K562 (cell line): ENCODE results near the gene CORO6. TPM values are rescaled to one million over a fixed set of nuclear protein-coding genes. Genes with fewer than 3 reads are reported as not detected.

Source experiments
- ATAC-seq: fragments of 200-7000 bp; cut with Tn5 transposase; 3 replicates; pipeline ENCODE4 v1.9.1; 2020; ENCODE audit warnings: moderate library complexity
- BruUV-seq: library from RNA; stranded (reverse); fragments of 400-500 nt; replicated peaks from 2 replicates; lab custom pipeline; 2021; lab: Mats Ljungman, UMichigan
- CTCF ChIA-PET: fragments of 300-600 bp; formaldehyde crosslinking; extraction: SDS; loops from one replicate; lab custom pipeline; 2021; ENCODE audit warnings: low intra/inter-chr PET ratio; lab: Yijun Ruan, JAX
- POLR2A ChIA-PET: fragments of 300-600, 350-650 bp; sonication (Branson Sonifier 250); formaldehyde crosslinking; extraction: SDS; loops from one replicate; lab custom pipeline; 2021; ENCODE audit warnings: antibody characterized with exemption, inconsistent platforms; lab: Yijun Ruan, JAX
- DNase-seq, 4 experiments: peaks; one replicate each; pipeline versions ENCODE4 v3.0.0 to v3.0.0-alpha.2; 2011 to 2018; ENCODE audit warnings: low spot score in 3 of 4, mixed read lengths in 3 of 4; ENCODE audit errors: extremely low read depth in 1 of 4
- FAIRE-seq: peaks from 2 replicates; lab custom pipeline; 2011; peaks lifted over from hg19 to GRCh38; lab: Jason Lieb, UNC
- H2AFZ ChIP-seq: 2 replicates; pipeline ENCODE4 v1.6.0; 2011; ENCODE audit warnings: low read depth, low read length, control low read depth, inconsistent platforms
- H3K27ac ChIP-seq: fragments of 200-600 bp; 3 replicates; pipeline ENCODE4 v1.8.0; 2011; ENCODE audit warnings: low read depth, mild to moderate bottlenecking, control low read depth, inconsistent platforms, low read length, moderate library complexity, mixed read lengths; ENCODE audit errors: extremely low read depth
- H3K27me3 ChIP-seq, 2 experiments: fragments of 300-600 bp in 1 of 2; 2 replicates in 1 of 2; 3 replicates in 1 of 2; pipeline versions ENCODE4 v1.6.0 to v1.8.0; 2011; ENCODE audit warnings: inconsistent platforms in 2 of 2, low read length in 2 of 2, mild to moderate bottlenecking in 1 of 2, mixed read lengths in 1 of 2, moderate library complexity in 1 of 2; ENCODE audit not compliant: control insufficient read depth in 2 of 2, insufficient read depth in 2 of 2
- H3K36me3 ChIP-seq: fragments of 300-600 bp; 3 replicates; pipeline ENCODE4 v1.8.0; 2011; ENCODE audit warnings: mild to moderate bottlenecking, low read length, inconsistent platforms; ENCODE audit not compliant: control insufficient read depth, insufficient read depth
- H3K4me1 ChIP-seq, 2 experiments: fragments of 200-600 bp in 1 of 2; replicated peaks in 1 of 2; 2 replicates in 1 of 2; 3 replicates in 1 of 2; pipeline versions ENCODE4 v1.5.1 to v1.8.0; 2011; ENCODE audit warnings: inconsistent platforms in 2 of 2, low read length in 2 of 2, mild to moderate bottlenecking in 1 of 2, mixed read lengths in 1 of 2, moderate library complexity in 1 of 2; ENCODE audit not compliant: control insufficient read depth in 2 of 2, insufficient read depth in 2 of 2
- H3K4me2 ChIP-seq: 2 replicates; pipeline ENCODE4 v1.6.1; 2011; ENCODE audit warnings: low read length, control low read depth, inconsistent platforms, mixed read lengths; ENCODE audit not compliant: insufficient read depth
- H3K4me3 ChIP-seq: fragments of 200-600 bp; sonication (generic), shearing (Covaris generic); 2 replicates; pipeline ENCODE4 v1.5.1; 2016; ENCODE audit warnings: control low read depth, inconsistent platforms
- H3K79me2 ChIP-seq: fragments of 200-600 bp; 3 replicates; pipeline ENCODE4 v1.8.0; 2011; ENCODE audit warnings: low read length, inconsistent platforms; ENCODE audit not compliant: control insufficient read depth, insufficient read depth
- H3K9ac ChIP-seq, 2 experiments: 2 replicates each; pipeline versions ENCODE4 v1.6.0 to v1.6.1; 2011; ENCODE audit warnings: low read depth in 2 of 2, low read length in 2 of 2, control low read depth in 1 of 2, inconsistent platforms in 1 of 2, mild to moderate bottlenecking in 1 of 2, mixed read lengths in 1 of 2; ENCODE audit not compliant: insufficient read depth in 1 of 2
- H3K9me1 ChIP-seq: one replicate; pipeline ENCODE4 v1.6.0; 2011; ENCODE audit warnings: inconsistent platforms, mild to moderate bottlenecking, low read length, moderate library complexity; ENCODE audit not compliant: control insufficient read depth, insufficient read depth
- H3K9me3 ChIP-seq: replicated peaks from 2 replicates; pipeline ENCODE4 v1.5.1; 2011; ENCODE audit warnings: low read depth, low read length, inconsistent platforms; ENCODE audit not compliant: control insufficient read depth, insufficient read depth
- H4K20me1 ChIP-seq: replicated peaks from 2 replicates; pipeline ENCODE4 v1.6.1; 2011; ENCODE audit warnings: low read length, inconsistent platforms, mixed read lengths; ENCODE audit not compliant: control insufficient read depth, insufficient read depth
- NFIC ChIP-seq: fragments of 450-650 bp; IDR thresholded peaks from 2 replicates; pipeline ENCODE4 v1.6.1; 2017; ENCODE audit warnings: mild to moderate bottlenecking, inconsistent platforms
- RBM25 ChIP-seq: fragments of 200-400 bp; formaldehyde crosslinking; IDR thresholded peaks from 2 replicates; pipeline ENCODE4 v1.6.1; 2018; ENCODE audit warnings: low read length, low read depth, moderate library complexity; ENCODE audit not compliant: severe bottlenecking
- SRSF1 ChIP-seq: fragments of 200-400 bp; formaldehyde crosslinking; IDR thresholded peaks from 2 replicates; pipeline ENCODE4 v1.6.1; 2017; ENCODE audit warnings: mild to moderate bottlenecking, low read depth, low read length, moderate library complexity
- TAL1 ChIP-seq: fragments of 450-650 bp; IDR thresholded peaks from 2 replicates; pipeline ENCODE4 v1.6.1; 2016; ENCODE audit warnings: mild to moderate bottlenecking
- THAP7 ChIP-seq: fragments of 250-450 bp; sonication (Bioruptor Pico); IDR thresholded peaks from 2 replicates; pipeline ENCODE4 v1.5.0; 2021
- ZBTB7A ChIP-seq: IDR thresholded peaks from 2 replicates; pipeline ENCODE4 v1.6.1; 2011; ENCODE audit warnings: low read depth, mild to moderate bottlenecking, low read length, moderate library complexity, borderline replicate concordance; ENCODE audit not compliant: control insufficient read depth
- ZNF263 ChIP-seq: sonication (generic); formaldehyde crosslinking; IDR thresholded peaks from 2 replicates; pipeline ENCODE4 v1.8.0; 2022; ENCODE audit warnings: mild to moderate bottlenecking, missing genetic modification reagents, borderline replicate concordance
- ZNF592 ChIP-seq: fragments of 450-650 bp; IDR thresholded peaks from 2 replicates; pipeline ENCODE4 v1.6.1; 2017; ENCODE audit warnings: antibody characterized with exemption, mild to moderate bottlenecking
- whole genome bisulfite sequencing: fragments of 100-300 bp; shearing (Covaris generic); methylation state at CpG from one replicate; pipeline ENCODE4 v1.1.6; 2016; ENCODE audit warnings: low coverage, mixed read lengths; ENCODE audit not compliant: insufficient coverage; ENCODE audit errors: missing lambda C conversion rate; 5-methylcytosine and 5-hydroxymethylcytosine counted together
- in situ Hi-C: fragments of 300-500 bp; cut with MboI; formaldehyde crosslinking; loops from 4 replicates; pipeline ENCODE4 v1.15.0; 2018; ENCODE audit warnings: inconsistent platforms, mixed read lengths
- intact Hi-C: fragments of 100-400 bp; cut with micrococcal nuclease; formaldehyde crosslinking; loops from 2 replicates; pipeline ENCODE4 v1.14.2; 2022
- polyA plus RNA-seq, 8 experiments: library from polyadenylated mRNA; depleted of rRNA in 4 of 8; stranded (reverse) in 5 of 8; unstranded in 3 of 8; fragments of >200 nt; fragmentation: Nextera tagmentation in 2 of 8; fragmentation: Illumina TruSeq in 1 of 8; extraction: Ambion mirVana in 2 of 8; extraction: Trizol in 1 of 8; gene quantifications; 2 replicates each; pipeline versions ENCODE4 v1.2.1 to v1.2.3, GENCODE V29; 2011 to 2014; ENCODE audit warnings: inconsistent platforms in 1 of 8, missing spikeins in 1 of 8
- total RNA-seq, 7 experiments: library from RNA; depleted of rRNA in 6 of 7; stranded (reverse); fragments of >200 nt in 6 of 7; fragmentation: Illumina TruSeq in 2 of 7; extraction: Trizol in 2 of 7; gene quantifications; 2 replicates each; pipeline versions ENCODE4 v1.2.1 to v1.2.3, GENCODE V29; 2011 to 2021; ENCODE audit warnings: low replicate concordance in 1 of 7

The CORO6 gene
- total and polyA plus RNA-seq, 9 of the 15 experiments (the other 6 are each of a cell fraction or from before 2014, with no cell fraction given): 0.04 to 11.9 (median 2.4) TPM

- TF ChIP-seq SRSF1: no peak
- TF ChIP-seq NFIC: peak; percentile 90
- TF ChIP-seq TAL1: no peak
- ChIA-PET CTCF (no interaction called here), POLR2A (interaction anchor here (0.7 to 1.2 kb wide), 2 partner anchors 18 to 474 kb away, joined by 3 to 5 read pairs; no protein-coding TSS in a partner anchor)
- no TSS peak for BruUV-seq
- Histone ChIP-seq H3K9me3 (no peaks in the 10 kb centered on the region), H3K9ac (peak overlapping the region in 1 of 2 experiments; percentile 97; a peak in 1 of 4 replicates), H3K4me3 (0 out of 2 replicates have a peak overlapping the region, but pooled peaks have one; percentile 63), H2AFZ (no peak overlapping the region), H3K36me3 (no peaks in the 10 kb centered on the region), H3K4me1 (peaks cover 22 to 48% of the 10 kb centered on the region in 2 experiments), H4K20me1 (no peaks in the 10 kb centered on the region; the same call in 1 of the 2 replicates), H3K27me3 (no peaks in the 10 kb centered on the region), H3K79me2 (no peaks in the 10 kb centered on the region), H3K9me1 (no peaks in the 10 kb centered on the region), H3K27ac (no peak overlapping the region), H3K4me2 (peak overlapping the region; percentile 89; the same call in 1 of the 2 replicates)
- intact Hi-C loops (no loop called here), in situ Hi-C loops (no loop called here)
- FAIRE-seq (peak; percentile 46), ATAC-seq (no peak), DNase-seq (peak in 1 of 4 experiments; percentile 36)
- whole genome bisulfite sequencing: 37% methylated on average over 8 of the region's 8 CpGs
Observed at GRCh38 chr17:29621751-29622194, 939 bp downstream of the CORO6 start.

- no peak overlapping the region for H3K4me3 ChIP-seq
- CTCF ChIA-PET: no interaction called here
- WGBS: 82% methylated on average over 12 of the region's 12 CpGs
- BruUV-seq: no TSS peak
- POLR2A ChIA-PET: interaction anchor here (0.6 to 1.2 kb wide), 3 partner anchors 19 to 473 kb away, joined by 3 to 5 read pairs (median 3); no protein-coding TSS in a partner anchor
- intact Hi-C loops (no loop called here), in situ Hi-C loops (no loop called here)
- H3K4me2 ChIP-seq: no peak overlapping the region
- H2AFZ ChIP-seq: no peak overlapping the region
- no peaks in the 10 kb centered on the region for H3K9me1 ChIP-seq
- peaks cover 27 to 56% of the 10 kb centered on the region in 2 experiments for H3K4me1 ChIP-seq
- H3K9ac ChIP-seq: peak overlapping the region in 1 of 2 experiments; percentile 41; a peak in 2 of 4 replicates
- H3K9me3 ChIP-seq: no peaks in the 10 kb centered on the region
- no peaks in the 10 kb centered on the region for H3K27me3 ChIP-seq
- FAIRE-seq: no peak
- no peaks in the 10 kb centered on the region for H3K36me3 ChIP-seq
- no peak for DNase-seq
- no peak for ATAC-seq
- H3K79me2 ChIP-seq: no peaks in the 10 kb centered on the region
- H4K20me1 ChIP-seq: no peaks in the 10 kb centered on the region; the same call in 1 of the 2 replicates
- H3K27ac ChIP-seq: no peak overlapping the region
- TF ChIP-seq ZBTB7A (no peak), THAP7 (no peak), ZNF263 (CRISPR knock-in tag) (no peak), RBM25 (no peak), ZNF592 (no peak)
Observed at GRCh38 chr17:29620779-29621500, 1.8 kb downstream of the CORO6 start.
